Activated T-cell treated with anti-CD3 and anti-CD28 coated beads, Interleukin-2, amount 50 U/mL, for 48 hours (primary cell): ENCODE data around the gene KLHL18.
A peak's percentile ranks its signal among the peaks of the same experiment; 100 is the strongest.
"Not testable (repeated sequence)": the region's sequence is repeated elsewhere in the genome, so short reads cannot be mapped to it uniquely, and the experiment has no call there.

ENCODE experiments used
- DNase-seq, 2 experiments: peaks; one replicate each; pipeline ENCODE4 v3.0.0-alpha.2; 2020

Gene KLHL18

GRCh38 chr3:47315069-47315647, 32.4 kb downstream of the KLHL18 start:
- DNase-seq = no peak

GRCh38 chr3:47316151-47316550, 33.4 kb downstream of the KLHL18 start:
- DNase-seq = not testable (repeated sequence)

- no peak for DNase-seq
These were observed 36.2 kb downstream of the KLHL18 start for GRCh38 chr3:47318916-47319315.

GRCh38 chr3:47319956-47320355, 37.2 kb downstream of the KLHL18 start:
- DNase-seq = no peak

GRCh38 chr3:47323431-47324277, 40.9 kb downstream of the KLHL18 start:
- DNase-seq = no peak

- DNase-seq = peak; percentile 42 to 51
These were observed 41.6 kb downstream of the KLHL18 start for GRCh38 chr3:47324278-47324865.

- no peak for DNase-seq
These were observed 51.2 kb downstream of the KLHL18 start for GRCh38 chr3:47333907-47334306.

- no peak for DNase-seq
These were observed 54.9 kb downstream of the KLHL18 start for GRCh38 chr3:47337656-47338055.

- no peak for DNase-seq
These were observed 57.2 kb downstream of the KLHL18 start for GRCh38 chr3:47339951-47340350.

GRCh38 chr3:47340866-47341265, 58.1 kb downstream of the KLHL18 start:
- DNase-seq = no peak

GRCh38 chr3:47342151-47342550, 59.4 kb downstream of the KLHL18 start:
- no peak for DNase-seq

GRCh38 chr3:47342812-47343211, 60.1 kb downstream of the KLHL18 start:
- DNase-seq = no peak

- DNase-seq = no peak
These were observed 60.8 kb downstream of the KLHL18 start for GRCh38 chr3:47343471-47343971.

- no peak for DNase-seq
These were observed 62.2 kb downstream of the KLHL18 start for GRCh38 chr3:47344971-47345370.

- DNase-seq = no peak
These were observed 64.6 kb downstream of the KLHL18 start for GRCh38 chr3:47347217-47347801.

- DNase-seq = no peak
These were observed 65.8 kb downstream of the KLHL18 start for GRCh38 chr3:47348411-47349154.

GRCh38 chr3:47355010-47355409, 72.3 kb downstream of the KLHL18 start:
- no peak for DNase-seq

- no peak for DNase-seq
These were observed 73.5 kb downstream of the KLHL18 start for GRCh38 chr3:47356201-47356600.

- DNase-seq = no peak
These were observed 76.6 kb downstream of the KLHL18 start for GRCh38 chr3:47359323-47359722.

- peak; percentile 39 to 49 for DNase-seq
These were observed 77.4 kb downstream of the KLHL18 start for GRCh38 chr3:47360110-47360517.

GRCh38 chr3:47362701-47363100, 80.0 kb downstream of the KLHL18 start:
- no peak for DNase-seq
